GM12875 (cell line): ENCODE results near the gene TRMT2A.

ENCODE experiments used
- H3K4me3 ChIP-seq: one replicate; pipeline ENCODE4 v1.5.1; 2011; ENCODE audit warnings: low read depth, low read length, control low read depth
- TF ChIP-seq, protein P1 (sequence below): IDR thresholded peaks from 2 replicates; pipeline ENCODE4 v1.5.1; 2011; ENCODE audit warnings: low read depth, mild to moderate bottlenecking, control low read depth, inconsistent platforms, low read length, moderate library complexity, borderline replicate concordance; ENCODE audit not compliant: insufficient read depth

The TRMT2A gene

DNA sequence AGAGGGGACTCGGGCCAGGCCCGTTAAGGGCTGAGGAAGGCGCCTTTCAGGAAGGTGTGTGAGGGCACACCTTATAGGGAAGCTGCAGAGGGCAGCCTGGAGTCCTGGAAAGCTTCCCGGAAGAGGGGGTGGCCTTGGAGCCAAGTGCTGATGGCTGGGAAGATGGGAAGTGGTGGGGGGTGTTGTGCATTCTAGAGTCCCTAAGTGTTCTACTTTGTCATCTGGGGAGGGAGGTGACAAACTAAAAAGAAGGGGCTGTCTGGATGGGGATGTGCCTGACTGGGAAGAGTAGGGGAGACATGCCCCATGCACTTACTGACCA lies 21.4 kb upstream of the TRMT2A start:
- H3K4me3 ChIP-seq: no peak overlapping the region
- TF ChIP-seq, protein P1, sequence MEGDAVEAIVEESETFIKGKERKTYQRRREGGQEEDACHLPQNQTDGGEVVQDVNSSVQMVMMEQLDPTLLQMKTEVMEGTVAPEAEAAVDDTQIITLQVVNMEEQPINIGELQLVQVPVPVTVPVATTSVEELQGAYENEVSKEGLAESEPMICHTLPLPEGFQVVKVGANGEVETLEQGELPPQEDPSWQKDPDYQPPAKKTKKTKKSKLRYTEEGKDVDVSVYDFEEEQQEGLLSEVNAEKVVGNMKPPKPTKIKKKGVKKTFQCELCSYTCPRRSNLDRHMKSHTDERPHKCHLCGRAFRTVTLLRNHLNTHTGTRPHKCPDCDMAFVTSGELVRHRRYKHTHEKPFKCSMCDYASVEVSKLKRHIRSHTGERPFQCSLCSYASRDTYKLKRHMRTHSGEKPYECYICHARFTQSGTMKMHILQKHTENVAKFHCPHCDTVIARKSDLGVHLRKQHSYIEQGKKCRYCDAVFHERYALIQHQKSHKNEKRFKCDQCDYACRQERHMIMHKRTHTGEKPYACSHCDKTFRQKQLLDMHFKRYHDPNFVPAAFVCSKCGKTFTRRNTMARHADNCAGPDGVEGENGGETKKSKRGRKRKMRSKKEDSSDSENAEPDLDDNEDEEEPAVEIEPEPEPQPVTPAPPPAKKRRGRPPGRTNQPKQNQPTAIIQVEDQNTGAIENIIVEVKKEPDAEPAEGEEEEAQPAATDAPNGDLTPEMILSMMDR: no peak

DNA sequence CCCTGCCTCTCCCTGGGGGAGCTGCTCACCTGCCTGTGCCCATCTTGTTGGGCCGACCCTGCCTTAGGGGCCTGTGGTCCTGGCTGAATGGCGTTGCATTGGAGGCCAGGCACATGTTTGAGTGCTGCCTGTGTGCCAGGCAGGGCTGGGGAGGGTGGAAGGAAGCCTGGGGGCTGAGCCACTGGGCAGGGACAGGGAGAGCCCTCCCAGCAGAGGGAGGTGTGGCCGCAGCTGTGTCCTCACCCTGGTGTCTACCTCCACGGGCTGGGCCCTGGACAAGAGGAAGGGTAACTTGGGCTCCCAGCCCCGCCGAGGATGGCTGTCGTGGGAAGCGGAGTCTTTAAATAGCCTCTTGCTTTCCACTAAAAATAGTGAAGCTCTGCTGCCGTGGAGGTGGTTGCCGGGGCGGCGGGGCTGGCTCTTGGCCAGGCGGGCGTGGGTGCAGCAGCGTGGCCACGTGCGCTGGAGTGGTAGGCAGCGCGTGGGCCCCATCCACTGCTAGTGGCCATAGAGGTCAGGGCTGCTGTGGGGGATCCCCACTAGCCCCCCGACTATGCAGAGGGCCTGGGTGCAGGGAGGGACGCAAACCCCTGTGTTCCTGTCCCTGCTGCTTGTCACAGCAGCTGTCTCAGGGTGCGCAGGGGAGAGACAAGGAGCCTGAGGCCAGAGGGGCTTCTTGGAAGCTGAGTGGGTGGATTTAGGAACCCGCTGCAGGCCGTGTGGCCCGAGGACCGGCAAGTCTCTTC lies 20.8 kb upstream of the TRMT2A start:
- TF ChIP-seq, protein P1: no peak
- no peak overlapping the region for H3K4me3 ChIP-seq

DNA sequence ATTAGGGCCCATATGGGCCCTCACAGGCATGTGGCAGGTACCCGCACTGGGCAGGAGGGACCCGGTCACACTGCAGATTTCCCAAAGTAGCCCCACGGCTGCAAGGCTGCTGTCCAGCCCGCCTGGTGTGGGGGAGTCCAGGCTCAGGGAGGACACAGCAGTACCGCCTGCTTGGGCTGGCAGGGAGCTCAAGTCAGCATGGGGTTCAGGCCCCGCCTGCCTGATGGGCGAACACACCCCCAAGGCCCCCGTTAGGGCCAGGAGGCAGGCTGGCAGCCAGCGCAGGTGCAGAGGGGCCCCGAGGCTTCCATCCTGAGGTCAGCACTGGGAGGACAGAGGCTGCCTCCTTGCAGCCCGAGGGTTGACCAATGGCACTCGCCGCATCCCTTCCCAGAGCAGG lies 20.1 kb upstream of the TRMT2A start:
- TF ChIP-seq, protein P1: no peak

DNA sequence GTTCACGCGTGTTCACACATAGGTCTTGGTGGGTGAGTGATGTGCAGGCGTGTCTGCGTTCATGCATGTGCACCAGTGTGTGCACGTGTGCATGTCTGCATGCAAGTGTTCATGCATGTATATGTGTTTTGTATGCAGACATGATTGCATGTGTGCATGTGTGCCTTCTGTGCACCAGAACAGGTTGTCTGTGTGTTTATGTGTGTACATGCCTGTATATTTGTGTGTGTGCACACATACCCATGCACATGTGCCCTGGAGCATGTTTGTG lies 19.5 kb upstream of the TRMT2A start:
- TF ChIP-seq, protein P1: no peak
- no peak overlapping the region for H3K4me3 ChIP-seq

More for the DNA sequence above, 20.1 kb upstream of the TRMT2A start:
- H3K4me3 ChIP-seq: no peak overlapping the region

DNA sequence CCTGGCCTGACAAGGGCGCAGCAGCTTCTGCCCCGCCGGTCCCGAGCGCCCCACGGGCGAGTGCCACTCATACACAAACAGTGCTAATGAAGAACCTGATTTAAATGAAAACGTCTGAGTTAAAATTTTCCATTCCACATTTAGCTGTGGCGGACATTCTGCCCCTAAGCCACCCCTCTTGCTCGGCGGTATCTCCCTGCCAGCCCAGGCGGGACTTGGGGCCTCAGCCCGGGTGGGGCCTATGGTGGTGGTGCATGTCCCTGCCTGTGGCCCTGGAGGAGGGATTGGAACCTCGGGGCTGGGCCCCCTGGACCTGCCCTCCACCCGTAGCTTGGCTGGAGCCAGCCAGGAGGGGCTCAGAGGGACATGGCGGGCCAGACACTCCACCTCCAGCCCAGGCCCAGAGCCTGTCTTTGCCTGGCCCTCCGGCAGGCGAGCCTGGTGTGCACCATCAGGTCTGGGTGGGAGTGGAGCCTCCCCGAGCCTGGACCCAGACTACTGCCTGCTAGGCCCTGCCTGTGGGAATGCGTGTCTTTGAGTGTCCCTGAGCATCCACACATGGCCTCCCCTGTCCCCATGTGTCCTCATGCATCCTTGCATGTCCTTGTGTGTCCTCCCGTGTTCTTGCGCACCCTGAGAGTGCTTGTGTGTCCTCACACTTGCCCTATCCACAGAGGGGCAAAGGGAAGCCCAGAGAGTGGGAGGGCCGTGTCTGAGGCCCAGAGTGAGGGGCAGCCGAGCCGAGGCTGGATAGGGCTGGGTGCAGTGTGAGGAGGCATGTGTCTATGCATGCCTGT lies 19.0 kb upstream of the TRMT2A start:
- TF ChIP-seq, protein P1: no peak
- no peak overlapping the region for H3K4me3 ChIP-seq

DNA sequence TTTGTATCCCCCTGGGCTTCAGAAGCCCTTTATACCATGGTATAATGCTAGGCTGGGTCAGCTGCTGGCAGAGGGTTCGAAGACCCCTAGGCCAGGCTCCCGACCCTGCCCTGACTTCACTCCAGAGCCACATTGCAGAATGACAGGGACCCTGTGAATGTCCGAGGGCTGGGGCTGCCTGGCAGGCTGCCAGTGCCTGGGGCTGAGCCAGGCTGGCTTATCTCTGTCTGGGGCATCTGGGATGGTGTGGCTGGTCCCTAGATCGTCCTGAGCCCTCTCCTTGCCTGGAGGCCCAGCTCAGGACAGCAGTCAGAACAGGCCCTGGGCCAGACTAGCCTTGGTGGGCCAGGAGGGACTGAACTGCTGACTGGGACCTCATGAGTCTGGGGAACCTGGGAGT lies 18.2 kb upstream of the TRMT2A start:
- H3K4me3 ChIP-seq: no peak overlapping the region
- TF ChIP-seq, protein P1: no peak

DNA sequence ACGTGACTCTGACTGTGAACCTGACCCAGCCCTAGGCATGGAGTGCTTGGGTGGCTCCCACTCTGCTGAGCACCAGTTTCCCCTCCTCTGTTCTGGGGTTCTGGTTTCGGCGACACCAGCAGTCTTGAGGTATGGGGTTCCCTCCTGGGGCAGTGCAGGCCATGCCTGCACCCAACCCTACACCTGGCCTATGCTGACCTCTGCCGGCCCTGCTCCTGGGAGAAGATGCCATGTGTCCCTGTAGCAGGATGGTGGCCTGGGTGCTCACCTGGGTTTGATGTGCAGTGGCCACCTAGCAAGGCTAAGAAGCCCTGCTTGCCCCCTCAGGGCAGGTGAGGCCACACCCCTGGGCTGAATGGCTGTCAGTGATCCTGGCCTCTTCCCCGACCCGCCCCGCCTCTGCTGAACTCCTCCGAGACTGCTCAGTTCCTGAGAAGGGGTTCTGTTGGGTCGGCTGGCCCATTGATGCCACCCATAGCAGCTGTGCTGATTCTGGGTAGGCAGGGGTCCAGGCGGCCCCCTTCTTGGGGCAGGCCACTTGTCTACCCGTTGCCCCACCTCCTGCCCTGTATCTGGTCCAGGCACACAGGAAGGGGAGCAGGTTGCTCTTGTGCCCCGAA lies 17.0 kb upstream of the TRMT2A start:
- no peak overlapping the region for H3K4me3 ChIP-seq
- TF ChIP-seq, protein P1: no peak
